Measurements from ENCODE around the gene FOXO3.

Gene FOXO3

DNA sequence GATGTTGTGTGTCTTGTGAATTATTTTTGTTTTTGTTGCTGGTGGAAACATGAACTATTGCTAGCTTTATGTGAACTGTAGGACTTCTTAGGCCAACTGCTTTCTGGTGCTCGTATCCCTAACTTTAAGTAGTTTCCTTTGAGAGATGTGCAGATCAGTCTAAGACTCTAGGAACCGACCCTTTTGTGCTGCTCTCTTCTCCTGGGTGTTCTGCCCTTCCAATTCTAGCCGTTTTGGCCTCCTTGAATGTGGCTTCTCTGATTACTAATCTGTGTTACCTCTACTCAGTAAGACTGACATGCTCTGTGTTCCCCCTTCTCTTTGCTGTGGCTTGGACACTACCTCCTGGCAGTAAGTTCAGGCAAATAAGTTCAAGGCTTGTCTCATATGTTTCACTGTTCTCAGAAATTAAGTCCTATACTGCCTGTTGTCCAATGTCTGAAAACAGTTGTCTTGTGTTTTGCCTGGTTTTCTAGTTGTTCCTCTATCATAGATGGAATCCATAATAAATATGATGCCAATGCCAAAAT lies 58.0 kb downstream of the FOXO3 start:
- Histone ChIP-seq H3K14ac (ENCODE audit: low read length) (no peak overlapping the region), H3K79me2 (ENCODE audit: control insufficient read depth, insufficient read depth, low read length, poor library complexity) (peaks cover 2% of the 10 kb centered on the region), H3K4me1 (ENCODE audit: control insufficient read depth in 1 of 2, insufficient read depth in 2 of 2, low read length in 2 of 2) (peaks cover 12 to 14% of the 10 kb centered on the region in 2 experiments), H3K36me3 (ENCODE audit: control insufficient read depth in 1 of 2, insufficient read depth in 2 of 2, low read length in 2 of 2) (peaks cover 0 to 1% of the 10 kb centered on the region in 2 experiments), H2BK120ac (ENCODE audit: insufficient read depth, low read length, poor library complexity) (no peak overlapping the region), H3K18ac (ENCODE audit: low read length) (no peak overlapping the region), H3K9me3 (ENCODE audit: insufficient read depth, low read depth, low read length) (no peaks in the 10 kb centered on the region), H3K27ac (ENCODE audit: low read depth, low read length) (no peak overlapping the region), H3K27me3 (ENCODE audit: insufficient read depth, low read length) (no peaks in the 10 kb centered on the region), H3K4me2 (ENCODE audit: low read length) (no peak overlapping the region), H3K79me1 (ENCODE audit: low read length) (no peaks in the 10 kb centered on the region), H2BK12ac (ENCODE audit: low read length) (no peak overlapping the region), H2AK5ac (ENCODE audit: low read length) (no peak overlapping the region), H4K12ac (ENCODE audit: low read depth, low read length) (no peak overlapping the region), H3K9ac (ENCODE audit: low read length) (no peak overlapping the region), H3K23ac (ENCODE audit: low read length) (no peak overlapping the region), H4K91ac (ENCODE audit: low read depth, low read length) (no peak overlapping the region), H3K4me3 (ENCODE audit: low read depth, low read length) (no peak overlapping the region), H2BK5ac (ENCODE audit: low read depth, low read length, poor library complexity) (no peak overlapping the region), H3K4ac (ENCODE audit: low read depth, low read length) (peak overlapping the region; percentile 27), H2AFZ (ENCODE audit: insufficient read depth, low read length, poor library complexity) (no peak overlapping the region), H4K8ac (ENCODE audit: low read depth, low read length) (no peak overlapping the region)
- no CpG with 5 or more reads among the region's 3 CpGs for WGBS (ENCODE audit: extremely low coverage, insufficient coverage, insufficient read length)
- DNase-seq: no peak

DNA sequence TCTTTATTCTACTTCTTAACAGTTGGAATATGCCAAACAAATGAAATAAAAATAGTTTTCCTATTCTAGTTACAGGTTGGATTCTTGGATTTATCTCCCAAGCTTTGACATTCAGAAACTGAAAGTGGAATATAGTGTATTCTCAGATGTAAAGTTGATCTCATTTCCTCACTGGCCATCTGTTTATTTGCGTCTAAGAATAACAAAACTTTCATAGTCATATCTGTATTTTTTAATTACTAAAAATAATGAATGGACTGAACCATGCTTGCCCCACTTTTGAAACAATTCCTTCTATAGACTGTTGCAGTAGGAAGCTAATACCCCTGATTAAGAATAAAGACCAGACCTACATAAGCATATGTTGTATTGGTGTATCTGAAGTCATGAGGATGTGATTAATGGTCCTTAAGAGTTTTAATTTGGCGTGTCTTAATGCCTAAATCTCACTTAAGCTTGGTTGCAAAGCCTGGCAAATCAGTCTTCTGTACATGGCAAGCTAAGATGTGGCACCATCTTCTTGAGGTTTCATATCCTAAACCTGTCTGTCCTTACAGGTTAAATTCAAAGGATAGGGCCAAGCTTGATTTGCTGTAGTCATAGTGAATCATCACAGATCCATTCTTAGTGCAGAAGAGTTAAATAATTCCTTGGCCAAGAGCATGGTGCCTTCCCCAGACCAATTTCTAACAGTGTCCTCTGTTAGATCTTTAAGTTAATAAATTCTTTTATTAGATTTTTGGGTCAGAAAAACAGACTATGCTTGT lies 58.9 kb downstream of the FOXO3 start:
- Histone ChIP-seq H3K36me3 (ENCODE audit: control insufficient read depth in 1 of 2, insufficient read depth in 2 of 2, low read length in 2 of 2) (peaks cover 0 to 1% of the 10 kb centered on the region in 2 experiments), H3K4me2 (ENCODE audit: low read length) (no peak overlapping the region), H3K4me1 (ENCODE audit: control insufficient read depth in 1 of 2, insufficient read depth in 2 of 2, low read length in 2 of 2) (peaks cover 12 to 14% of the 10 kb centered on the region in 2 experiments), H3K4me3 (ENCODE audit: low read depth, low read length) (no peak overlapping the region), H2BK12ac (ENCODE audit: low read length) (no peak overlapping the region), H3K4ac (ENCODE audit: low read depth, low read length) (no peak overlapping the region), H3K14ac (ENCODE audit: low read length) (no peak overlapping the region), H3K9ac (ENCODE audit: low read length) (no peak overlapping the region), H3K79me2 (ENCODE audit: control insufficient read depth, insufficient read depth, low read length, poor library complexity) (peaks cover 2% of the 10 kb centered on the region), H4K91ac (ENCODE audit: low read depth, low read length) (no peak overlapping the region), H3K9me3 (ENCODE audit: insufficient read depth, low read depth, low read length) (no peaks in the 10 kb centered on the region), H2AFZ (ENCODE audit: insufficient read depth, low read length, poor library complexity) (no peak overlapping the region), H3K27ac (ENCODE audit: low read depth, low read length) (no peak overlapping the region), H3K27me3 (ENCODE audit: insufficient read depth, low read length) (no peaks in the 10 kb centered on the region), H2BK120ac (ENCODE audit: insufficient read depth, low read length, poor library complexity) (no peak overlapping the region), H2AK5ac (ENCODE audit: low read length) (no peak overlapping the region), H4K8ac (ENCODE audit: low read depth, low read length) (no peak overlapping the region), H2BK5ac (ENCODE audit: low read depth, low read length, poor library complexity) (no peak overlapping the region), H3K18ac (ENCODE audit: low read length) (no peak overlapping the region), H4K12ac (ENCODE audit: low read depth, low read length) (no peak overlapping the region), H3K79me1 (ENCODE audit: low read length) (no peaks in the 10 kb centered on the region), H3K23ac (ENCODE audit: low read length) (no peak overlapping the region)
- WGBS (ENCODE audit: extremely low coverage, insufficient coverage, insufficient read length): no CpG with 5 or more reads among the region's 2 CpGs
- no peak for DNase-seq

- H3K4me1 ChIP-seq (ENCODE audit: control insufficient read depth in 1 of 2, insufficient read depth in 2 of 2, low read length in 2 of 2): peaks cover 12 to 18% of the 10 kb centered on the region in 2 experiments
- no peak overlapping the region for H4K91ac ChIP-seq (ENCODE audit: low read depth, low read length)
- H3K9ac ChIP-seq (ENCODE audit: low read length): no peak overlapping the region
- H3K27me3 ChIP-seq (ENCODE audit: insufficient read depth, low read length): no peaks in the 10 kb centered on the region
- no CpG with 5 or more reads among the region's 6 CpGs for WGBS (ENCODE audit: extremely low coverage, insufficient coverage, insufficient read length)
- H4K12ac ChIP-seq (ENCODE audit: low read depth, low read length): no peak overlapping the region
- no peak overlapping the region for H3K14ac ChIP-seq (ENCODE audit: low read length)
- H2BK12ac ChIP-seq (ENCODE audit: low read length): no peak overlapping the region
- H2AK5ac ChIP-seq (ENCODE audit: low read length): no peak overlapping the region
- H3K36me3 ChIP-seq (ENCODE audit: control insufficient read depth in 1 of 2, insufficient read depth in 2 of 2, low read length in 2 of 2): peaks cover 0 to 1% of the 10 kb centered on the region in 2 experiments
- no peak overlapping the region for H2BK5ac ChIP-seq (ENCODE audit: low read depth, low read length, poor library complexity)
- peak overlapping the region; percentile 17 for H3K23ac ChIP-seq (ENCODE audit: low read length)
- H3K9me3 ChIP-seq (ENCODE audit: insufficient read depth, low read depth, low read length): no peaks in the 10 kb centered on the region
- H3K4ac ChIP-seq (ENCODE audit: low read depth, low read length): no peak overlapping the region
- no peak overlapping the region for H3K4me2 ChIP-seq (ENCODE audit: low read length)
- no peak overlapping the region for H3K27ac ChIP-seq (ENCODE audit: low read depth, low read length)
- H2AFZ ChIP-seq (ENCODE audit: insufficient read depth, low read length, poor library complexity): no peak overlapping the region
- H4K8ac ChIP-seq (ENCODE audit: low read depth, low read length): no peak overlapping the region
- peak; percentile 26 to 33 for DNase-seq
- no peak overlapping the region for H3K18ac ChIP-seq (ENCODE audit: low read length)
- no peak overlapping the region for H2BK120ac ChIP-seq (ENCODE audit: insufficient read depth, low read length, poor library complexity)
- no peaks in the 10 kb centered on the region for H3K79me1 ChIP-seq (ENCODE audit: low read length)
- no peak overlapping the region for H3K4me3 ChIP-seq (ENCODE audit: low read depth, low read length)
- H3K79me2 ChIP-seq (ENCODE audit: control insufficient read depth, insufficient read depth, low read length, poor library complexity): peaks cover 2% of the 10 kb centered on the region
Measured at GRCh38 chr6:108621117-108621516, 60.4 kb downstream of the FOXO3 start.

DNA sequence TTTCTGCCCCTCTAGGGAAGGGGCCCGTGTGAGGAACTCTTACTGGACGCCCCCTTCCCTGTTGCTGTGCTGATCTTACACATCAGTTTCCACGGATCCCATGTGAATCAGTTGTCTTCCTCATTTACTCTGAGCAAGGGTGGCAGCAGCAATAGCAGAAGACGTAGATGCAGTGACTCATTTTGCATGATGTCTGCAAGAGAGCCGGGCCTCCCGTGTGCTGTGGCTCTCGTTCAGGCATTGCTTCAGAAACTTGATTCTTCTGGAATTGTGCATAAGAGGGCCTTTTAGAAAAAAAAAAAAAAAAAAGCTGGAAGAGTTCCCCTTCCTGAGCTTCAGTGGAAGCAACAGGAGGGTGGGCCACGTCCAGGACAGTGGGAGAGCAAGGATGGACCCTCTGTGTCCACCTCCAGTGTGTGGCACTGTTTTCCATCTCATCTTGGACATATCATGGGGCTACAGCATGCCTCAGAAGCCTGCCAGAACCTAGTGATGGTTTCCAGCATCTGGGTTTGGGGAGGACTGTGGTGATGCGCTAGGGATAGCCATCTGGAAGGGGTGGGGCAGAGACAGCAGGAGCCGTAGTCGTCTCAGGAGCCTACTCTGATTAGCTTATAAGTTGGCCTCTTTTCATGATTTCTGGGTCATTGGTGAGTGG lies 62.1 kb downstream of the FOXO3 start:
- H2BK120ac ChIP-seq (ENCODE audit: insufficient read depth, low read length, poor library complexity): no peak overlapping the region
- H4K91ac ChIP-seq (ENCODE audit: low read depth, low read length): no peak overlapping the region
- H3K14ac ChIP-seq (ENCODE audit: low read length): no peak overlapping the region
- H3K4me3 ChIP-seq (ENCODE audit: low read depth, low read length): no peak overlapping the region
- H2AFZ ChIP-seq (ENCODE audit: insufficient read depth, low read length, poor library complexity): no peak overlapping the region
- DNase-seq: peak; percentile 30 to 55
- no peak overlapping the region for H3K27ac ChIP-seq (ENCODE audit: low read depth, low read length)
- no peak overlapping the region for H4K8ac ChIP-seq (ENCODE audit: low read depth, low read length)
- H3K9me3 ChIP-seq (ENCODE audit: insufficient read depth, low read depth, low read length): no peaks in the 10 kb centered on the region
- H3K4me2 ChIP-seq (ENCODE audit: low read length): no peak overlapping the region
- H3K9ac ChIP-seq (ENCODE audit: low read length): no peak overlapping the region
- H3K79me2 ChIP-seq (ENCODE audit: control insufficient read depth, insufficient read depth, low read length, poor library complexity): no peaks in the 10 kb centered on the region
- no peaks in the 10 kb centered on the region for H3K79me1 ChIP-seq (ENCODE audit: low read length)
- peaks cover 0 to 1% of the 10 kb centered on the region in 2 experiments for H3K36me3 ChIP-seq (ENCODE audit: control insufficient read depth in 1 of 2, insufficient read depth in 2 of 2, low read length in 2 of 2)
- H2BK5ac ChIP-seq (ENCODE audit: low read depth, low read length, poor library complexity): no peak overlapping the region
- H3K18ac ChIP-seq (ENCODE audit: low read length): peak overlapping the region; percentile 54
- H3K4ac ChIP-seq (ENCODE audit: low read depth, low read length): peak overlapping the region; percentile 6
- H4K12ac ChIP-seq (ENCODE audit: low read depth, low read length): no peak overlapping the region
- H3K4me1 ChIP-seq (ENCODE audit: control insufficient read depth in 1 of 2, insufficient read depth in 2 of 2, low read length in 2 of 2): peaks cover 12 to 18% of the 10 kb centered on the region in 2 experiments
- no peaks in the 10 kb centered on the region for H3K27me3 ChIP-seq (ENCODE audit: insufficient read depth, low read length)
- H2AK5ac ChIP-seq (ENCODE audit: low read length): no peak overlapping the region
- no peak overlapping the region for H3K23ac ChIP-seq (ENCODE audit: low read length)
- WGBS (ENCODE audit: extremely low coverage, insufficient coverage, insufficient read length): no CpG with 5 or more reads among the region's 11 CpGs
- H2BK12ac ChIP-seq (ENCODE audit: low read length): no peak overlapping the region

Measured in trophoblast cell (in vitro differentiated cells and primary cell).